HCT116 (cell line): Measurements from ENCODE around the gene MAP3K10.

Experiments
- EZH2phosphoT487 ChIP-seq: fragments of 200-600 bp; IDR thresholded peaks from 2 replicates; pipeline ENCODE4 v1.6.1; 2018; ENCODE audit warnings: antibody characterized with exemption, borderline replicate concordance
- POLR2A ChIP-seq: IDR thresholded peaks from 2 replicates; pipeline ENCODE4 v1.7.0; 2011; ENCODE audit warnings: borderline replicate concordance; ENCODE audit not compliant: insufficient read depth, insufficient read length; ENCODE audit errors: extremely low read depth
- POLR2AphosphoS5 ChIP-seq: IDR thresholded peaks from 2 replicates; pipeline ENCODE4 v1.6.1; 2011; ENCODE audit warnings: mild to moderate bottlenecking, low read depth, low read length, moderate library complexity
- RAD21 ChIP-seq: IDR thresholded peaks from 2 replicates; pipeline ENCODE4 v1.6.1; 2012; ENCODE audit warnings: low read depth, mild to moderate bottlenecking
- SIN3A ChIP-seq: IDR thresholded peaks from 2 replicates; pipeline ENCODE4 v1.6.1; 2012; ENCODE audit warnings: low read depth
- SP1 ChIP-seq: IDR thresholded peaks from 2 replicates; pipeline ENCODE4 v1.6.1; 2012; ENCODE audit warnings: low read depth
- TF ChIP-seq, protein P1 (sequence below), 3 experiments: fragments of 200-600 bp in 1 of 3; sonication (generic) in 1 of 3; IDR thresholded peaks in 2 of 3; conservative IDR thresholded peaks in 1 of 3; 2 replicates each; pipeline ENCODE4 v1.5.1; 2012 to 2017; ENCODE audit warnings: low read depth in 2 of 3, low read length in 2 of 3, antibody characterized with exemption in 1 of 3, borderline replicate concordance in 1 of 3, control low read depth in 1 of 3, mild to moderate bottlenecking in 1 of 3, mixed read lengths in 1 of 3, mixed run types in 1 of 3, moderate library complexity in 1 of 3; ENCODE audit not compliant: insufficient read depth in 1 of 3
- TF ChIP-seq, protein P2 (sequence below): IDR thresholded peaks from 2 replicates; pipeline ENCODE4 v1.6.1; 2012

DNA sequence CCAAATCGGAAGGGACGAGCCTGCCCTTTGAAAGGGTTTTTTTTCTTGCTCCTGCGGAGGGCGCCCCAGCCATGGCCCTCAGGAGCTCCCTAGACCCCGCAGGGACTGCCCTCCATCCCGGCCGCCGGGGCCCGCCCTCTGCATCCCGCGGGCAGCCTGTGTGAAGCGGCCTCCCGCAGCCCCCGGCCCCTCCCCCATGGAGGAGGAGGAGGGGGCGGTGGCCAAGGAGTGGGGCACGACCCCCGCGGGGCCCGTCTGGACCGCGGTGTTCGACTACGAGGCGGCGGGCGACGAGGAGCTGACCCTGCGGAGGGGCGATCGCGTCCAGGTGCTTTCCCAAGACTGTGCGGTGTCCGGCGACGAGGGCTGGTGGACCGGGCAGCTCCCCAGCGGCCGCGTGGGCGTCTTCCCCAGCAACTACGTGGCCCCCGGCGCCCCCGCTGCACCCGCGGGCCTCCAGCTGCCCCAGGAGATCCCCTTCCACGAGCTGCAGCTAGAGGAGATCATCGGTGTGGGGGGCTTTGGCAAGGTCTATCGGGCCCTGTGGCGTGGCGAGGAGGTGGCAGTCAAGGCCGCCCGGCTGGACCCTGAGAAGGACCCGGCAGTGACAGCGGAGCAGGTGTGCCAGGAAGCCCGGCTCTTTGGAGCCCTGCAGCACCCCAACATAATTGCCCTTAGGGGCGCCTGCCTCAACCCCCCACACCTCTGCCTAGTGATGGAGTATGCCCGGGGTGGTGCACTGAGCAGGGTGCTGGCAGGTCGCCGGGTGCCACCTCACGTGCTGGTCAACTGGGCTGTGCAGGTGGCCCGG is 815 bp downstream of the MAP3K10 start:
- TF ChIP-seq, protein P1, sequence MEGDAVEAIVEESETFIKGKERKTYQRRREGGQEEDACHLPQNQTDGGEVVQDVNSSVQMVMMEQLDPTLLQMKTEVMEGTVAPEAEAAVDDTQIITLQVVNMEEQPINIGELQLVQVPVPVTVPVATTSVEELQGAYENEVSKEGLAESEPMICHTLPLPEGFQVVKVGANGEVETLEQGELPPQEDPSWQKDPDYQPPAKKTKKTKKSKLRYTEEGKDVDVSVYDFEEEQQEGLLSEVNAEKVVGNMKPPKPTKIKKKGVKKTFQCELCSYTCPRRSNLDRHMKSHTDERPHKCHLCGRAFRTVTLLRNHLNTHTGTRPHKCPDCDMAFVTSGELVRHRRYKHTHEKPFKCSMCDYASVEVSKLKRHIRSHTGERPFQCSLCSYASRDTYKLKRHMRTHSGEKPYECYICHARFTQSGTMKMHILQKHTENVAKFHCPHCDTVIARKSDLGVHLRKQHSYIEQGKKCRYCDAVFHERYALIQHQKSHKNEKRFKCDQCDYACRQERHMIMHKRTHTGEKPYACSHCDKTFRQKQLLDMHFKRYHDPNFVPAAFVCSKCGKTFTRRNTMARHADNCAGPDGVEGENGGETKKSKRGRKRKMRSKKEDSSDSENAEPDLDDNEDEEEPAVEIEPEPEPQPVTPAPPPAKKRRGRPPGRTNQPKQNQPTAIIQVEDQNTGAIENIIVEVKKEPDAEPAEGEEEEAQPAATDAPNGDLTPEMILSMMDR (IDR thresholded peaks at IDR 0.05 in 2 of 3, conservative IDR thresholded peaks at IDR 0.05 in 1 of 3; ENCODE audit: borderline replicate concordance in 1 of 3, insufficient read depth in 1 of 3, low read depth in 2 of 3, low read length in 2 of 3): peak in 2 of 3 experiments; percentile 5 to 7; a peak in 1 of 6 replicates
- TF ChIP-seq POLR2AphosphoS5 (no peak), SP1 (no peak), SIN3A (no peak), POLR2A (no peak), EZH2phosphoT487 (no peak), RAD21 (peak; percentile 35)
- TF ChIP-seq, protein P2, sequence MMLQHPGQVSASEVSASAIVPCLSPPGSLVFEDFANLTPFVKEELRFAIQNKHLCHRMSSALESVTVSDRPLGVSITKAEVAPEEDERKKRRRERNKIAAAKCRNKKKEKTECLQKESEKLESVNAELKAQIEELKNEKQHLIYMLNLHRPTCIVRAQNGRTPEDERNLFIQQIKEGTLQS: no peak
